ENCODE data around the gene DUSP22. TPM values are rescaled to one million over a fixed set of nuclear protein-coding genes. Genes with fewer than 3 reads are reported as not detected.
A peak's percentile ranks its signal among the peaks of the same experiment; 100 is the strongest.
"Not testable (repeated sequence)": the region's sequence is repeated elsewhere in the genome, so short reads cannot be mapped to it uniquely, and the experiment has no call there.

DUSP22 gene
- polyA plus RNA-seq, 4 donors = 22.2 to 24.6 (median 23.3) TPM

GRCh38 chr6:279341-280029 lies 12.8 kb upstream of the DUSP22 start:
- no peak for DNase-seq (ENCODE audit: low read depth in 4 of 4, low spot score in 3 of 4)

GRCh38 chr6:280775-281468 lies 11.4 kb upstream of the DUSP22 start:
- DNase-seq (ENCODE audit: low read depth in 4 of 4, low spot score in 3 of 4) = no peak

DNA sequence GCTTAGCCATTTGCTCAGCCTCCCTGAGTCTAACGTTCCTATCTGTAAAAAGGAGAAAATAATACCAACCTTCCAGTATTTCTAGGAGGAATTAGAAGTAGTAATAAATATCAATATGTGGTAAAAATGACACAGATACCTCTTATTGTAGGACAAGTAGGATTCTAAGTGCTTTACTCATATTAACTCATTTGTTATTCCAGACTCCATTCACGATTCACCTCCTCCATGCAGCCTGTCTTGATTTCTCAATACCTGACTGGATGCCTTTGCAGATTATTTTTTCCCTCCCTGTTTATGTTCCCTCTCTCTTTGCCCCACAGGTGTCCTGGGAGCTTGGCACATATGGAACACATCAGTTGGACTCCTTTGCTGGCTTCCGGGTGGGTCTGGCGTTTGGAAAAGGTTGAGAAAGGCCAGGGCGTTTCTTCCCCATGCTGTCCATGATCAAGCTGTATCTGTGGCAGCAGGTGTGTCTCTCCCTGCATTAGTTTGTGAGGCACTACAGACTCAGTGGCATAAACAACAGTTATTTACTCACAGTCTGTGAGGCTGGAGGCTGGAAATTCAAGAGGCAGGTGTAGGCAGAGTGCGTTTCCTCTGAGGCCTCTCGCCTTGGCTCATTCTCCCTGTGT lies 10.7 kb upstream of the DUSP22 start:
- no peak for DNase-seq (ENCODE audit: low read depth in 4 of 4, low spot score in 3 of 4)

GRCh38 chr6:282177-282866 lies 10.0 kb upstream of the DUSP22 start:
- no peak for DNase-seq (ENCODE audit: low read depth in 4 of 4, low spot score in 3 of 4)

DNA sequence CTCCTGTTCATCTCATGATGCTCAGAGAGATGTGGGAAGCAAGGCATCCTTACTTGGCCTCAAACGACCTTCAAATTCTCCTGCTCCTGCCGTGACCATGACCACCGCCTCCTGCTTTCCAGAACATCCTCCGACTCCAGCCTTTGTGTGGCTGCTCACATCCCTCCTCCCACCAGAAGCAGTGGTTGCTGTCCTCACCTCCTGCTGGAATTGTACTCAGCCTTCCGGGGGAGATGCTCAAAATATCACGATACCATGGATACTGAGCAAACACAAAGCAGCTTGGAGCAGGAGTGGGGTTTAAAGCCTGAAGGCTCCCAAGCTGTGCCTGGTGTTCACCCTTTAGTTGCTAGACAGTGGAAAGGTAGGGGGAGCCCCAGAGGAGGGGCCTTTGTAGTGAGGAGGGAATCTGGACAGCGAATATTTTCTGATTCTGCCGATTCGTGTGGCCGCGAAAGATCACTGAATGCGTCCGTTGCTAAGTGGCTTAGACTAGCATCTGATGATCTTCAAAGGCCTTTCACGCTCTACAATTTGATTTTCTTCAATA lies 9.3 kb upstream of the DUSP22 start:
- DNase-seq (ENCODE audit: low read depth in 4 of 4, low spot score in 3 of 4) = no peak

GRCh38 chr6:284486-284885 lies 7.8 kb upstream of the DUSP22 start:
- DNase-seq (ENCODE audit: low read depth in 4 of 4, low spot score in 3 of 4) = no peak

DNA sequence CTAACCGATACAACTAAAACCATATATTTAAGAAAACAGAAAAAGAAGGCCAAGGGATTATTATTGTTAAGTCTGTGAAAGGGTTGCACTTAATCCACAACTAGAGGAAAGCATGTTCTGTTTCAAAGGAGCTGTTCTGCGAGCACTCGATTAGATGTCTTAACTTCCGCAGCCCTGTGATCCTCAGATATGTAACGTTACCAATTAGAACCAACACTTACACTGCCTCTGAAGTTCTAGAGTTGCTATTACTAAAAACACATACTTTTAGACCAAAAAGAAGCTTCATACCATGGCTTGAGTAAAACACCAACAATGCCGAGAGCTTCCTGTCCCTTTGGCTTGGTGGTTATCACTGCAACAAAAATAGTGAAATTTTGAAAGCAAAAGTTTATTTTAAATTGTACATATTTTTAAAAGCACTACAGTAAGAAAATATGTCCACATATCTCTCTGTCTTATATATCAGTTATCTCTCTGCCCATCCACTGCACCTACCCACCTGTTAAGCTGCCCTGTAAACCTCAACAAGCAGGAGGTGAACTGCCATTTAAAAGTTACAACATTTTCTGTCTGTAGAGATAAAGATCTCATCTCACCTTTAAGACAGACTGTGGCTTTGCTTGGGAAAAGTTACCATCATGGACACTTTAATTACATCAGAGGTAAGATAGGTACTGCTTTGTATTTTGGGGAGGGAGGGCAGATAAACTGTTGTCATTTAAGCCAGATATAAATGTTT lies 7.1 kb upstream of the DUSP22 start:
- DNase-seq (ENCODE audit: low read depth in 4 of 4, low spot score in 3 of 4) = no peak

- not testable (repeated sequence) for DNase-seq (ENCODE audit: low read depth in 4 of 4, low spot score in 3 of 4)
Observed at GRCh38 chr6:285902-286301, 6.4 kb upstream of the DUSP22 start.

GRCh38 chr6:286681-287488 lies 5.4 kb upstream of the DUSP22 start:
- no peak for DNase-seq (ENCODE audit: low read depth in 4 of 4, low spot score in 3 of 4)

DNA sequence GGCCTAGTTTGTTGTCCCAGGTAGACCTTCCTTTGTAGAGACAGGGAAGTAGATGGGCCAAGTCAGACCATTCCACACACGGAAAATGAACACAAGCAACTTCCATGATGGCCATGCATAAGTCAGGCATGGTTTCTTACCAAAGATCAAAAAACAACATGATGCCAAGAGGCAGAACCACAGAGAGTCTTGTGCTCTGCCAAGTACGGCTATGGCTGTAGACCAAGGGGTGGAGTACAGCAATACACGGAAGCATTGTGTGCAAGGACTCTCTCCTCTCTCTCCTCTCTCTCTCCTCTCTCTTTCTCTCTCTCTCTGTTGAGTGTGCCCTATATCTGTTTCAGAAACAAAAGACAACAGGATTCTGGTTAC lies 4.8 kb upstream of the DUSP22 start:
- DNase-seq (ENCODE audit: low read depth in 4 of 4, low spot score in 3 of 4) = no peak

GRCh38 chr6:288866-289265 lies 3.4 kb upstream of the DUSP22 start:
- no peak for DNase-seq (ENCODE audit: low read depth in 4 of 4, low spot score in 3 of 4)

GRCh38 chr6:290111-290922 lies 2.0 kb upstream of the DUSP22 start:
- DNase-seq (ENCODE audit: low read depth in 4 of 4, low spot score in 3 of 4) = no peak

DNA sequence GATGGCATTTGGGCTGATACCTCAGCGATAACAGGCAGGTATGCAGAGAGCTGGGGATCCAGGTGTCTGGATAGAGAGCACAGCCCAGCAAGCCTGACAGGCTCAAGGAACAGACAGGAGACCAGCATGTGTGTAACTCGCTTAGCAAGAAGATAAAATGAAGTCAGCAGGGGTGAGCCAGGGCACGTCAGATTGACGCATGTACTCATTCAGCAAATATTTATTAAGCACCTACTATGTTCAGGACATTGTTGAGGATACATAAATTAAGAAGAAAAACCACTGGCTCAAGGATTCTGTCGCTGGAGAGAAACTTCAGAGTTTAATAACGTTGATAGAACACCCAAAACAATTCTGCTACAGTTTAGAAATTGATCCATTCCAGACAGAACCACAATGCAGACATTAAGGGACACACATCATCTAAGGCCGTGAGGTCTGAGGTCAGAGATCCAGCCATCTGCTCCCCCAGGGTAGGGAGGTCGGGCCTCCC lies 1.0 kb upstream of the DUSP22 start:
- DNase-seq (ENCODE audit: low read depth in 4 of 4, low spot score in 3 of 4) = no peak

DNA sequence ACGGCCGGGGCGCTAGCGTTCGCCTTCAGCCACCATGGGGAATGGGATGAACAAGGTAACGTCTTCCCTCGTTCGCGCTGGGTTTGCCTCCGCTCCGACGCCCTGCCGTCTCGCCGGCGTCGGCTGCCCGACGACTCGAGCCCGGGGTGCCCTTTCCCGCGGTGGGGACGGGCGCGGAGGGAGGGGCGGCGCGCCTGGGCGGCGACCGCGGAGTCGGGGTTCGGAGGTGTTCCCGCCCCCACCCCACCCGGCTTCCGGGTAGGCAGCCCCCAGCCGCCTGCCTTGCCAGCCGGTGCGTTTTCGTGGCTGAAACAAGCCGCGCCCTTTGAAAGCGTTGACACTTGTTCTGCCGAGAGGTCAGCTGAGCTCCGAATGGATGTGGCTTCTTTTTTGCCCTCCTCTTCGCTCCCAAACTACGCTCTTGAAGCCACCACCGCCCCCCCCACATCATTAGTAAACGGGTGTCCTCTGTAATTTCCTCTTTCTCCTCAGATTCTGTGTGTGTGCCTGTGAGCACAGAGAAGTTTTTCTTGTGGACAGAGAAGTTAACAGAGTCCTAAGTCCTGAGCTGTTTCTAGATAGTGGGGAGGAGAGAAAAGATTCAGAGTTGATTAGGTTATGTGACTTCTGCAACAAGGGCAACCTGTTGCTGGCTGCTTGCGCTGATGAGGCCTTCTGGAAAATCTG lies 362 bp downstream of the DUSP22 start:
- peak in 1 of 4 donors; percentile 38 for DNase-seq (ENCODE audit: low read depth in 4 of 4, low spot score in 3 of 4)

- no peak for DNase-seq (ENCODE audit: low read depth in 4 of 4, low spot score in 3 of 4)
Observed at GRCh38 chr6:293193-294174, 1.2 kb downstream of the DUSP22 start.

- no peak for DNase-seq (ENCODE audit: low read depth in 4 of 4, low spot score in 3 of 4)
Observed at GRCh38 chr6:294656-295565, 2.6 kb downstream of the DUSP22 start.

Measured in right renal pelvis (tissue), 4 donors.